ENCODE results near the gene SMC5. TPM values are rescaled to one million over a fixed set of nuclear protein-coding genes. Genes with fewer than 3 reads are reported as not detected.

SMC5 gene
- polyA plus RNA-seq, 1 of the 3 experiments (the other 2 are of a cell fraction), result 5.3 TPM

DNA sequence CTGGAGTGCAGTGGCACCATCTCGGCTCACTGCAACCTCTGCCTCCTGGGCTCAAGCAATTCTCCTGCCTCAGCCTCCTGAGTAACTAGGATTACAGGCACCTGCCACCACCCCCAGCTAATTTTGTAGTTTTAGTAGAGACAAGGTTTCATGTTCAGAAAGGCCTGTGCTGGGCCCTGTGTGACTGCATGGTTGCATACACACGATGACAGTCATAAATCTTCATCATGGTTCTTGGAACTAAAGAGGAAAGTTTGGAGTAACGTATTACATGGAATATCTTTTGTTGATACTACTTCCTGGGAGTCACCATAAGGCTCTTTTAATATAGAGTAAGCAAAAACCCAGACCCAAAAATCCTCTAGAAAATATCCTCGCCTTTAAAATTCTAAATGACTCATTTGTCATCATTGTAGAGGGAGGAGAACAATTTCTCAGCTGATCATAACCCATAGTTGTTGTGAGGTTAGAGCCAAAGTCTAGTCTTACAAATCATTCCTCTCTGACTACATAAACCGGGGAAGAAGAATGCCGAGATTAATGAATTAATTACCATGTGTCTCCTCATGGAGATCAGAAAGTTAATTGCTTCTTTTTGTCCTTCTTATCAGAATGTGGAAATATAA, 108.6 kb downstream of the SMC5 start:
- H3K9ac ChIP-seq, result no peak overlapping the region
- TF ChIP-seq CHD2 (IDR thresholded peaks at IDR 0.05; ENCODE audit: low read length, partially characterized antibody) (no peak), RCOR1 (IDR thresholded peaks at IDR 0.05; ENCODE audit: low read length) (no peak), TAF1 (IDR thresholded peaks at IDR 0.05; ENCODE audit: borderline replicate concordance, low read depth, low read length) (no peak), TEAD4 (IDR thresholded peaks at IDR 0.05; ENCODE audit: borderline replicate concordance, insufficient read depth) (no peak), RFX5 (IDR thresholded peaks at IDR 0.05; ENCODE audit: low read length) (no peak), MEF2A (IDR thresholded peaks at IDR 0.05; ENCODE audit: borderline replicate concordance, low read depth) (no peak), SMC3 (IDR thresholded peaks at IDR 0.05; ENCODE audit: low read depth, low read length) (no peak), NFIC (IDR thresholded peaks at IDR 0.05; ENCODE audit: borderline replicate concordance) (no peak), GABPA (IDR thresholded peaks at IDR 0.05; ENCODE audit: low read depth) (no peak), YY1 (IDR thresholded peaks at IDR 0.05; ENCODE audit: low read depth) (no peak), ELF1 (IDR thresholded peaks at IDR 0.05) (no peak), FOXJ3 (CRISPR knock-in tag; IDR thresholded peaks at IDR 0.05) (no peak), EZH2phosphoT487 (IDR thresholded peaks at IDR 0.05; ENCODE audit: borderline replicate concordance, low read depth) (no peak), NRF1 (IDR thresholded peaks at IDR 0.05; ENCODE audit: low read depth, low read length) (no peak), GATA2 (CRISPR knock-in tag; IDR thresholded peaks at IDR 0.05) (no peak), EP300 (IDR thresholded peaks at IDR 0.05; ENCODE audit: borderline replicate concordance in 1 of 2, low read depth in 1 of 2, low read length in 1 of 2) (no peak)
- TF ChIP-seq, protein P1, sequence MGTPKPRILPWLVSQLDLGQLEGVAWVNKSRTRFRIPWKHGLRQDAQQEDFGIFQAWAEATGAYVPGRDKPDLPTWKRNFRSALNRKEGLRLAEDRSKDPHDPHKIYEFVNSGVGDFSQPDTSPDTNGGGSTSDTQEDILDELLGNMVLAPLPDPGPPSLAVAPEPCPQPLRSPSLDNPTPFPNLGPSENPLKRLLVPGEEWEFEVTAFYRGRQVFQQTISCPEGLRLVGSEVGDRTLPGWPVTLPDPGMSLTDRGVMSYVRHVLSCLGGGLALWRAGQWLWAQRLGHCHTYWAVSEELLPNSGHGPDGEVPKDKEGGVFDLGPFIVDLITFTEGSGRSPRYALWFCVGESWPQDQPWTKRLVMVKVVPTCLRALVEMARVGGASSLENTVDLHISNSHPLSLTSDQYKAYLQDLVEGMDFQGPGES (IDR thresholded peaks at IDR 0.05; ENCODE audit: low read depth, low read length), result no peak
- TF ChIP-seq, protein P2, sequence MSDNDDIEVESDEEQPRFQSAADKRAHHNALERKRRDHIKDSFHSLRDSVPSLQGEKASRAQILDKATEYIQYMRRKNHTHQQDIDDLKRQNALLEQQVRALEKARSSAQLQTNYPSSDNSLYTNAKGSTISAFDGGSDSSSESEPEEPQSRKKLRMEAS (IDR thresholded peaks at IDR 0.05; ENCODE audit: low read depth), result no peak
- TF ChIP-seq, protein P3, sequence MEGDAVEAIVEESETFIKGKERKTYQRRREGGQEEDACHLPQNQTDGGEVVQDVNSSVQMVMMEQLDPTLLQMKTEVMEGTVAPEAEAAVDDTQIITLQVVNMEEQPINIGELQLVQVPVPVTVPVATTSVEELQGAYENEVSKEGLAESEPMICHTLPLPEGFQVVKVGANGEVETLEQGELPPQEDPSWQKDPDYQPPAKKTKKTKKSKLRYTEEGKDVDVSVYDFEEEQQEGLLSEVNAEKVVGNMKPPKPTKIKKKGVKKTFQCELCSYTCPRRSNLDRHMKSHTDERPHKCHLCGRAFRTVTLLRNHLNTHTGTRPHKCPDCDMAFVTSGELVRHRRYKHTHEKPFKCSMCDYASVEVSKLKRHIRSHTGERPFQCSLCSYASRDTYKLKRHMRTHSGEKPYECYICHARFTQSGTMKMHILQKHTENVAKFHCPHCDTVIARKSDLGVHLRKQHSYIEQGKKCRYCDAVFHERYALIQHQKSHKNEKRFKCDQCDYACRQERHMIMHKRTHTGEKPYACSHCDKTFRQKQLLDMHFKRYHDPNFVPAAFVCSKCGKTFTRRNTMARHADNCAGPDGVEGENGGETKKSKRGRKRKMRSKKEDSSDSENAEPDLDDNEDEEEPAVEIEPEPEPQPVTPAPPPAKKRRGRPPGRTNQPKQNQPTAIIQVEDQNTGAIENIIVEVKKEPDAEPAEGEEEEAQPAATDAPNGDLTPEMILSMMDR (IDR thresholded peaks at IDR 0.05), result no peak
- TF ChIP-seq, protein P4, sequence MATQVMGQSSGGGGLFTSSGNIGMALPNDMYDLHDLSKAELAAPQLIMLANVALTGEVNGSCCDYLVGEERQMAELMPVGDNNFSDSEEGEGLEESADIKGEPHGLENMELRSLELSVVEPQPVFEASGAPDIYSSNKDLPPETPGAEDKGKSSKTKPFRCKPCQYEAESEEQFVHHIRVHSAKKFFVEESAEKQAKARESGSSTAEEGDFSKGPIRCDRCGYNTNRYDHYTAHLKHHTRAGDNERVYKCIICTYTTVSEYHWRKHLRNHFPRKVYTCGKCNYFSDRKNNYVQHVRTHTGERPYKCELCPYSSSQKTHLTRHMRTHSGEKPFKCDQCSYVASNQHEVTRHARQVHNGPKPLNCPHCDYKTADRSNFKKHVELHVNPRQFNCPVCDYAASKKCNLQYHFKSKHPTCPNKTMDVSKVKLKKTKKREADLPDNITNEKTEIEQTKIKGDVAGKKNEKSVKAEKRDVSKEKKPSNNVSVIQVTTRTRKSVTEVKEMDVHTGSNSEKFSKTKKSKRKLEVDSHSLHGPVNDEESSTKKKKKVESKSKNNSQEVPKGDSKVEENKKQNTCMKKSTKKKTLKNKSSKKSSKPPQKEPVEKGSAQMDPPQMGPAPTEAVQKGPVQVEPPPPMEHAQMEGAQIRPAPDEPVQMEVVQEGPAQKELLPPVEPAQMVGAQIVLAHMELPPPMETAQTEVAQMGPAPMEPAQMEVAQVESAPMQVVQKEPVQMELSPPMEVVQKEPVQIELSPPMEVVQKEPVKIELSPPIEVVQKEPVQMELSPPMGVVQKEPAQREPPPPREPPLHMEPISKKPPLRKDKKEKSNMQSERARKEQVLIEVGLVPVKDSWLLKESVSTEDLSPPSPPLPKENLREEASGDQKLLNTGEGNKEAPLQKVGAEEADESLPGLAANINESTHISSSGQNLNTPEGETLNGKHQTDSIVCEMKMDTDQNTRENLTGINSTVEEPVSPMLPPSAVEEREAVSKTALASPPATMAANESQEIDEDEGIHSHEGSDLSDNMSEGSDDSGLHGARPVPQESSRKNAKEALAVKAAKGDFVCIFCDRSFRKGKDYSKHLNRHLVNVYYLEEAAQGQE (IDR thresholded peaks at IDR 0.05; ENCODE audit: low read depth, low read length), result no peak
- H3K36me3 ChIP-seq (replicated peaks in 1 of 2; ENCODE audit: control insufficient read depth in 1 of 2, insufficient read depth in 2 of 2, low read length in 1 of 2), result peaks cover 0 to 6% of the 10 kb centered on the region in 2 experiments
- no peaks in the 10 kb centered on the region for H3K27me3 ChIP-seq (ENCODE audit: insufficient read depth)
- no peaks in the 10 kb centered on the region for H3K4me1 ChIP-seq (ENCODE audit: control insufficient read depth in 1 of 2, insufficient read depth in 2 of 2, low read depth in 1 of 2, low read length in 1 of 2)
- CTCF ChIA-PET, result interaction anchor here (1.7 kb wide), 1 partner anchor 117 kb away, joined by 4 read pairs; no protein-coding TSS in a partner anchor
- no peaks in the 10 kb centered on the region for H3K79me2 ChIP-seq (ENCODE audit: insufficient read depth)
- H3K9me3 ChIP-seq, result no peaks in the 10 kb centered on the region
- no peak overlapping the region for H3K27ac ChIP-seq (ENCODE audit: low read depth in 2 of 2, low read length in 1 of 2)
- no peak overlapping the region for H3K4me2 ChIP-seq
- H4K20me1 ChIP-seq (ENCODE audit: insufficient read depth), result no peaks in the 10 kb centered on the region
- 95% methylated on average over 6 of the region's 6 CpGs for WGBS (ENCODE audit: low lambda C conversion rate)
- no peak overlapping the region for H2AFZ ChIP-seq (ENCODE audit: low read depth)
- no peak for DNase-seq
- H3K4me3 ChIP-seq (ENCODE audit: low read depth in 2 of 2, low read length in 1 of 2), result no peak overlapping the region
- POLR2A ChIA-PET, result no interaction called here
- H3K9me2 ChIP-seq, result no peaks in the 10 kb centered on the region
- no peaks in the 10 kb centered on the region for H3F3A ChIP-seq (replicated peaks; ENCODE audit: insufficient read depth)
